Body of pancreas (tissue), 4 donors: ENCODE data around the gene TNIK.

ENCODE experiments used
- POLR2A ChIP-seq, 3 donors: fragments of 450-650 bp; IDR thresholded peaks; one replicate each; pipeline ENCODE4 v1.6.1; 2016; ENCODE audit warnings: antibody characterized with exemption in 3 of 3, mild to moderate bottlenecking in 2 of 3
- TF ChIP-seq, protein P1 (sequence below), 7 experiments: fragments of 450-650 bp in 4 of 7; fragments of 200-600 bp in 3 of 7; sonication (generic) in 3 of 7; IDR thresholded peaks; one replicate each; pipeline ENCODE4 v1.5.1; 2016 to 2019; ENCODE audit warnings: antibody characterized with exemption in 7 of 7

DNA sequence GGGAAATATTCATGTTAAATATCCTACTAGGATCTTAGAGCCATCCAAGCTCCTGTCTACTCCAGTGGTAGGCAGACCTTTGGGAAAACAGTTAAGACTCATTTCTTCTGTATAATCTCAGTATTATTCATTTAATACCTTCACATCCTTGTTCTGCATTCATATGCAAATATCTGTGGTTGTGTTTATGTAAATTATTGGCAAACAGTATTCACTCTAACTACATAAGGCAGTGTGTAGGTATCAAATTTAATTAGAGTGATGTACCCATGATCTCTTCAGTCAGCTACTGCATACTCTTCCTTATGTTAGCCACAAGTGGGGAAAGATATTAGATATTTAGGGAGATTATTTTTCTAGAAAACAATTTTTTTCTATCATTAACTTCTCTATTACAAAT lies 232.8 kb downstream of the TNIK start:
- TF ChIP-seq, protein P1, sequence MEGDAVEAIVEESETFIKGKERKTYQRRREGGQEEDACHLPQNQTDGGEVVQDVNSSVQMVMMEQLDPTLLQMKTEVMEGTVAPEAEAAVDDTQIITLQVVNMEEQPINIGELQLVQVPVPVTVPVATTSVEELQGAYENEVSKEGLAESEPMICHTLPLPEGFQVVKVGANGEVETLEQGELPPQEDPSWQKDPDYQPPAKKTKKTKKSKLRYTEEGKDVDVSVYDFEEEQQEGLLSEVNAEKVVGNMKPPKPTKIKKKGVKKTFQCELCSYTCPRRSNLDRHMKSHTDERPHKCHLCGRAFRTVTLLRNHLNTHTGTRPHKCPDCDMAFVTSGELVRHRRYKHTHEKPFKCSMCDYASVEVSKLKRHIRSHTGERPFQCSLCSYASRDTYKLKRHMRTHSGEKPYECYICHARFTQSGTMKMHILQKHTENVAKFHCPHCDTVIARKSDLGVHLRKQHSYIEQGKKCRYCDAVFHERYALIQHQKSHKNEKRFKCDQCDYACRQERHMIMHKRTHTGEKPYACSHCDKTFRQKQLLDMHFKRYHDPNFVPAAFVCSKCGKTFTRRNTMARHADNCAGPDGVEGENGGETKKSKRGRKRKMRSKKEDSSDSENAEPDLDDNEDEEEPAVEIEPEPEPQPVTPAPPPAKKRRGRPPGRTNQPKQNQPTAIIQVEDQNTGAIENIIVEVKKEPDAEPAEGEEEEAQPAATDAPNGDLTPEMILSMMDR (IDR thresholded peaks at IDR 0.05), result no peak
- TF ChIP-seq POLR2A (IDR thresholded peaks at IDR 0.05), result no peak
